GM12878 (cell line): Measurements from ENCODE around the gene PRPF38A. TPM values are rescaled to one million over a fixed set of nuclear protein-coding genes. Genes with fewer than 3 reads are reported as not detected.

Experiments
- ATAC-seq: fragments of 200-7000 bp; cut with Tn5 transposase; 3 replicates; pipeline ENCODE4 v1.9.1; 2020; ENCODE audit warnings: mild to moderate bottlenecking, moderate library complexity
- BruUV-seq: library from RNA; stranded (reverse); fragments of 400-500 nt; replicated peaks from 2 replicates; lab custom pipeline; 2021; lab: Mats Ljungman, UMichigan
- CTCF ChIA-PET: fragments of 300-600 bp; sonication (Branson Sonifier 250); formaldehyde crosslinking; extraction: SDS; loops from one replicate; lab custom pipeline; 2021; ENCODE audit warnings: inconsistent platforms; lab: Yijun Ruan, JAX
- POLR2A ChIA-PET: fragments of 350-600 bp; formaldehyde crosslinking; extraction: SDS; loops from one replicate; lab custom pipeline; 2021; ENCODE audit warnings: inconsistent platforms; lab: Charles Lee
- RAD21 ChIA-PET: fragments of 300-600 bp; sonication (Branson Sonifier 250); formaldehyde crosslinking; loops from one replicate; lab custom pipeline; 2023; ENCODE audit warnings: antibody characterized with exemption; ENCODE audit not compliant: unreplicated experiment; lab: Charles Lee
- SMC1A ChIA-PET: fragments of 300-600 bp; sonication (Branson Sonifier 250); formaldehyde crosslinking; loops from one replicate; lab custom pipeline; 2023; ENCODE audit not compliant: unreplicated experiment, uncharacterized antibody; lab: Charles Lee
- DNase-seq: peaks from one replicate; pipeline ENCODE4 v3.0.0-alpha.2; 2011; ENCODE audit warnings: low read depth, low spot score
- FAIRE-seq: peaks from 3 replicates; lab custom pipeline; 2011; peaks lifted over from hg19 to GRCh38; lab: Jason Lieb, UNC
- H2AFZ ChIP-seq: 2 replicates; pipeline ENCODE4 v1.6.0; 2011; ENCODE audit warnings: low read depth, low read length, control low read depth; ENCODE audit not compliant: control insufficient read depth
- H3K27ac ChIP-seq: 2 replicates; pipeline ENCODE4 v1.5.1; 2011; ENCODE audit warnings: control low read depth; ENCODE audit not compliant: control insufficient read depth, insufficient read depth
- H3K27me3 ChIP-seq, 2 experiments: replicated peaks in 1 of 2; 2 replicates each; pipeline versions ENCODE4 v1.6.0 to v1.6.1; 2011; ENCODE audit warnings: low read length in 1 of 2; ENCODE audit not compliant: control insufficient read depth in 2 of 2, insufficient read depth in 2 of 2
- H3K36me3 ChIP-seq, 2 experiments: 2 replicates each; pipeline ENCODE4 v1.5.1; 2011; ENCODE audit warnings: low read length in 1 of 2; ENCODE audit not compliant: control insufficient read depth in 2 of 2, insufficient read depth in 2 of 2
- H3K4me1 ChIP-seq: 2 replicates; pipeline ENCODE4 v1.6.1; 2011; ENCODE audit warnings: mild to moderate bottlenecking, low read length, moderate library complexity, mixed read lengths; ENCODE audit not compliant: control insufficient read depth, insufficient read depth
- H3K4me2 ChIP-seq: 2 replicates; pipeline ENCODE4 v1.6.0; 2011; ENCODE audit warnings: control low read depth; ENCODE audit not compliant: control insufficient read depth, insufficient read depth
- H3K4me3 ChIP-seq: fragments of 200-600 bp; sonication (generic); 2 replicates; pipeline ENCODE4 v1.5.1; 2016
- H3K79me2 ChIP-seq: 2 replicates; pipeline ENCODE4 v1.6.0; 2011; ENCODE audit warnings: low read length; ENCODE audit not compliant: control insufficient read depth, insufficient read depth
- H3K9ac ChIP-seq: 2 replicates; pipeline ENCODE4 v1.8.0; 2011; ENCODE audit warnings: low read length, control low read depth, mixed read lengths; ENCODE audit not compliant: control insufficient read depth, insufficient read depth
- H3K9me3 ChIP-seq: replicated peaks from 3 replicates; pipeline ENCODE4 v1.5.1; 2011; ENCODE audit warnings: mild to moderate bottlenecking, low read length; ENCODE audit not compliant: control insufficient read depth, insufficient read depth
- H4K20me1 ChIP-seq: 2 replicates; pipeline ENCODE4 v1.6.0; 2011; ENCODE audit not compliant: control insufficient read depth, insufficient read depth
- CBX3 ChIP-seq: fragments of 200-600 bp; sonication (generic); IDR thresholded peaks from 2 replicates; pipeline ENCODE4 v1.6.1; 2016; ENCODE audit warnings: low read depth, borderline replicate concordance
- CEBPB ChIP-seq, 2 experiments: fragments of 150-350 bp in 1 of 2; IDR thresholded peaks; 2 replicates each; pipeline ENCODE4 v1.6.1; 2012 to 2014; ENCODE audit warnings: low read depth in 2 of 2, low read length in 2 of 2, borderline replicate concordance in 1 of 2, inconsistent platforms in 1 of 2
- CHD1 ChIP-seq: IDR thresholded peaks from 2 replicates; pipeline ENCODE4 v1.6.1; 2012; ENCODE audit warnings: low read depth, low read length, improper control_type of control experiment
- GABPA ChIP-seq: IDR thresholded peaks from 2 replicates; pipeline ENCODE4 v1.6.1; 2014; ENCODE audit warnings: antibody characterized with exemption, low read depth, mild to moderate bottlenecking, inconsistent platforms
- IRF4 ChIP-seq: IDR thresholded peaks from 2 replicates; pipeline ENCODE4 v1.6.1; 2011; ENCODE audit warnings: low read depth, low read length
- MEF2B ChIP-seq: fragments of 450-650 bp; IDR thresholded peaks from 2 replicates; pipeline ENCODE4 v1.6.1; 2018; ENCODE audit warnings: mild to moderate bottlenecking, moderate library complexity; ENCODE audit not compliant: partially characterized antibody, poor library complexity, severe bottlenecking
- MTA3 ChIP-seq: IDR thresholded peaks from 2 replicates; pipeline ENCODE4 v1.6.1; 2012; ENCODE audit warnings: low read length, inconsistent platforms, borderline replicate concordance
- NFIC ChIP-seq: IDR thresholded peaks from 2 replicates; pipeline ENCODE4 v1.6.1; 2012; ENCODE audit warnings: low read depth, mild to moderate bottlenecking, inconsistent platforms, low read length, moderate library complexity
- NFYA ChIP-seq: IDR thresholded peaks from 2 replicates; pipeline ENCODE4 v1.6.1; 2011; ENCODE audit warnings: low read depth, mild to moderate bottlenecking, low read length, improper control_type of control experiment, borderline replicate concordance
- POLR2AphosphoS5 ChIP-seq: IDR thresholded peaks from 2 replicates; pipeline ENCODE4 v1.6.1; 2011; ENCODE audit warnings: mild to moderate bottlenecking, low read length, inconsistent platforms
- RBBP5 ChIP-seq: fragments of 200-600 bp; sonication (generic); conservative IDR thresholded peaks from 2 replicates; pipeline ENCODE4 v1.6.1; 2016
- SMAD5 ChIP-seq: IDR thresholded peaks from 2 replicates; pipeline ENCODE4 v1.6.1; 2016; ENCODE audit warnings: antibody characterized with exemption, low read depth
- SREBF1 ChIP-seq: IDR thresholded peaks from 2 replicates; pipeline ENCODE4 v1.6.1; 2012; ENCODE audit warnings: mild to moderate bottlenecking, low read length
- SREBF2 ChIP-seq: IDR thresholded peaks from 2 replicates; pipeline ENCODE4 v1.6.1; 2012; ENCODE audit warnings: mild to moderate bottlenecking, low read length
- ZNF384 ChIP-seq: IDR thresholded peaks from 2 replicates; pipeline ENCODE4 v1.6.1; 2012; ENCODE audit warnings: low read depth, mild to moderate bottlenecking, low read length, improper control_type of control experiment, borderline replicate concordance
- WGBS: methylation state at CpG from one replicate; pipeline ENCODE4 v1.1.6; 2016; ENCODE audit warnings: low lambda C conversion rate; ENCODE audit not compliant: insufficient replicate concordance, insufficient coverage; ENCODE audit errors: missing lambda C conversion rate; 5-methylcytosine and 5-hydroxymethylcytosine counted together
- in situ Hi-C: fragments of 300-500 bp; cut with MboI; formaldehyde crosslinking; loops from 9 replicates; pipeline ENCODE4 v1.14.3; 2018; ENCODE audit warnings: mixed read lengths
- intact Hi-C: fragments of 100-400 bp; cut with micrococcal nuclease; formaldehyde crosslinking; loops from one replicate; pipeline ENCODE4 v1.14.2; 2022; ENCODE audit not compliant: unreplicated experiment
- polyA plus RNA-seq, 11 experiments: library from polyadenylated mRNA; depleted of rRNA in 4 of 11; unstranded in 6 of 11; stranded (reverse) in 5 of 11; fragments of >200 nt; fragmentation: Nextera tagmentation in 4 of 11; fragmentation: Illumina TruSeq in 1 of 11; extraction: Ambion mirVana in 4 of 11; extraction: Trizol in 1 of 11; gene quantifications; 1 replicate in 1 of 11; 2 replicates in 10 of 11; pipeline versions ENCODE4 v1.2.1 to v1.2.3, GENCODE V29; 2011 to 2016; ENCODE audit warnings: inconsistent platforms in 2 of 11, missing spikeins in 2 of 11, low read depth in 1 of 11
- total RNA-seq, 4 experiments: library from RNA; depleted of rRNA in 3 of 4; stranded (reverse); fragments of >200 nt in 3 of 4; fragmentation: Illumina TruSeq in 1 of 4; extraction: Trizol in 1 of 4; gene quantifications; 2 replicates each; pipeline versions ENCODE4 v1.2.1 to v1.2.3, GENCODE V29; 2013 to 2021
- TF ChIP-seq, protein P1 (sequence below): fragments of 450-650 bp; formaldehyde crosslinking; IDR thresholded peaks from 2 replicates; pipeline ENCODE4 v1.5.0; 2022; ENCODE audit warnings: mild to moderate bottlenecking, missing genetic modification characterization

PRPF38A gene
- total and polyA plus RNA-seq, 10 of the 15 experiments (the other 5 are each of a cell fraction or from before 2014, with no cell fraction given) = 31.6 to 117 (median 77.7) TPM

DNA sequence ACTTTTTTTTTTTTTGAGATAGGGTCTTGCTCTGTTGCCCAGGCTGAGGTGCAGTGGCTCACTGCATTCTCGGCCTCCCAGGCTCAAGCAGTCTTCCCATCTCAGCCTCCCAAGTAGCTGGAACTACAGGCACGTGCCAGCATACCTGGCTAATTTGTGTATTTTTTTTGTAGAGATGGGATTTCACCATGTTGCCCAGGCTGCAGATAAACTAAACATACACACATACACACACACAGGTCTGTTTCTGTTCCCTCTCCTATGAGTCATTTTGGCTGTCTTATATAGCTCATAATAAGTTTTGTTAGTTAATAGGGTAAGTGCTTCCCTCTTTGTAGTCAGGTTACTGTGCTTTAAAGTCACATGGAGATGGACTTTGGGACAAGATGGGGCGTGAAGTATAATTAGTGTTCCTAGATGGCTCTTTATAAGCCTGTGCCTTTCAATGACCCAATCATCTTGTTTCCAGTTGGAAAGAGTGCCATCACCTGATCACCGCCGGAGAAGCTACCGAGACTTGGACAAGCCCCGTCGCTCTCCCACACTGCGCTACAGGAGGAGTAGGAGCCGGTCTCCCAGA, 9.1 kb downstream of the PRPF38A start:
- Histone ChIP-seq H3K36me3 (peaks cover 7 to 51% of the 10 kb centered on the region in 2 experiments), H3K4me1 (no peaks in the 10 kb centered on the region), H4K20me1 (no peaks in the 10 kb centered on the region), H3K9me3 (no peaks in the 10 kb centered on the region), H3K4me2 (no peak overlapping the region), H3K27me3 (no peaks in the 10 kb centered on the region)
- ChIA-PET CTCF (interaction anchor here (0.9 kb wide), 1 partner anchor 37 kb away, joined by 3 read pairs; no protein-coding TSS in a partner anchor), SMC1A (interaction anchor here (0.6 to 1.1 kb wide), 2 partner anchors 13 to 19 kb away, joined by 3 to 4 read pairs; no protein-coding TSS in a partner anchor), RAD21 (no interaction called here)
- WGBS = 94% methylated on average over 10 of the region's 10 CpGs
- 0 out of 2 replicates have a peak, but pooled peaks have one; percentile 6 for TF ChIP-seq POLR2AphosphoS5
- no peak for TF ChIP-seq MTA3
- TF ChIP-seq, all 136 proteins: peak for 1
- DNase-seq (no peak), ATAC-seq (peak; percentile 35; the same call in 2 of the 3 replicates), FAIRE-seq (no peak)
- Histone ChIP-seq H3K27ac (no peak overlapping the region), H3K4me3 (no peak overlapping the region), H3K79me2 (no peaks in the 10 kb centered on the region), H2AFZ (no peak overlapping the region), H3K9ac (no peak overlapping the region)
- in situ Hi-C loops (no loop called here), intact Hi-C loops (no loop called here)
- POLR2A ChIA-PET = no interaction called here
- no TSS peak for BruUV-seq

DNA sequence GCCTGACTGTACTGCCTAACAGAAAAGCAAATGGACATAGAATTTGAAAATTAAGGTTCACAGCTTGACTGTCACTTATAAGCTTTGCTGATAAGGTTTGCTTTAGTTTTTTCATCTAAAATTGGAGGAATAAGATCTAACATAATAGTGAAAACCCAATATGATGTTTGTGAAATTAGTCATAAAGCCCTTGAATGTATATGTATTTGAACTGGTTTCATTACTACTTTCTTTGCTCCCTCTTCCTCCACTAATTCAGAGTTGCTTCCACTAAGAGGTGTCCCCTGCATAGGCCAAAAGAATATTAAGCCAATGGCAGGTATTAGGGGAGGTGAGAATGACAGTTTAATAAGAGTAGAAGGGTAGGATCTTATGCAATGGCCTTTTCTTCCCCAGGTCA, 10.5 kb downstream of the PRPF38A start:
- no peak overlapping the region for H3K27ac ChIP-seq
- H4K20me1 ChIP-seq = no peaks in the 10 kb centered on the region
- no peaks in the 10 kb centered on the region for H3K79me2 ChIP-seq
- intact Hi-C loops (no loop called here), in situ Hi-C loops (no loop called here)
- H3K36me3 ChIP-seq = peaks cover 6 to 46% of the 10 kb centered on the region in 2 experiments
- SMC1A ChIA-PET = interaction anchor here (0.6 kb wide), 1 partner anchor 300 kb away, joined by 3 read pairs; no protein-coding TSS in a partner anchor
- POLR2A ChIA-PET = interaction anchor here (0.7 kb wide), 1 partner anchor 271 kb away, joined by 8 read pairs; no protein-coding TSS in a partner anchor
- H3K4me2 ChIP-seq = no peak overlapping the region
- no TSS peak for BruUV-seq
- no peaks in the 10 kb centered on the region for H3K4me1 ChIP-seq
- RAD21 ChIA-PET = no interaction called here
- no peak overlapping the region for H2AFZ ChIP-seq
- FAIRE-seq = no peak
- no peaks in the 10 kb centered on the region for H3K9me3 ChIP-seq
- CTCF ChIA-PET = interaction anchor here (1.8 kb wide), 1 partner anchor 10 kb away, joined by 8 read pairs; the partner anchor contains the start of genes ORC1 and PRPF38A
- H3K4me3 ChIP-seq = no peak overlapping the region
- ATAC-seq = no peak
- no peak overlapping the region for H3K9ac ChIP-seq
- no peaks in the 10 kb centered on the region for H3K27me3 ChIP-seq
- no peak for DNase-seq
- TF ChIP-seq SREBF1 = no peak
- TF ChIP-seq RBBP5 = no peak
- no peak for TF ChIP-seq IRF4
- no peak for TF ChIP-seq SMAD5
- TF ChIP-seq CHD1 = no peak
- TF ChIP-seq, protein P1, sequence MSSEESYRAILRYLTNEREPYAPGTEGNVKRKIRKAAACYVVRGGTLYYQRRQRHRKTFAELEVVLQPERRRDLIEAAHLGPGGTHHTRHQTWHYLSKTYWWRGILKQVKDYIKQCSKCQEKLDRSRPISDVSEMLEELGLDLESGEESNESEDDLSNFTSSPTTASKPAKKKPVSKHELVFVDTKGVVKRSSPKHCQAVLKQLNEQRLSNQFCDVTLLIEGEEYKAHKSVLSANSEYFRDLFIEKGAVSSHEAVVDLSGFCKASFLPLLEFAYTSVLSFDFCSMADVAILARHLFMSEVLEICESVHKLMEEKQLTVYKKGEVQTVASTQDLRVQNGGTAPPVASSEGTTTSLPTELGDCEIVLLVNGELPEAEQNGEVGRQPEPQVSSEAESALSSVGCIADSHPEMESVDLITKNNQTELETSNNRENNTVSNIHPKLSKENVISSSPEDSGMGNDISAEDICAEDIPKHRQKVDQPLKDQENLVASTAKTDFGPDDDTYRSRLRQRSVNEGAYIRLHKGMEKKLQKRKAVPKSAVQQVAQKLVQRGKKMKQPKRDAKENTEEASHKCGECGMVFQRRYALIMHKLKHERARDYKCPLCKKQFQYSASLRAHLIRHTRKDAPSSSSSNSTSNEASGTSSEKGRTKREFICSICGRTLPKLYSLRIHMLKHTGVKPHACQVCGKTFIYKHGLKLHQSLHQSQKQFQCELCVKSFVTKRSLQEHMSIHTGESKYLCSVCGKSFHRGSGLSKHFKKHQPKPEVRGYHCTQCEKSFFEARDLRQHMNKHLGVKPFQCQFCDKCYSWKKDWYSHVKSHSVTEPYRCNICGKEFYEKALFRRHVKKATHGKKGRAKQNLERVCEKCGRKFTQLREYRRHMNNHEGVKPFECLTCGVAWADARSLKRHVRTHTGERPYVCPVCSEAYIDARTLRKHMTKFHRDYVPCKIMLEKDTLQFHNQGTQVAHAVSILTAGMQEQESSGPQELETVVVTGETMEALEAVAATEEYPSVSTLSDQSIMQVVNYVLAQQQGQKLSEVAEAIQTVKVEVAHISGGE (CRISPR knock-in tag) = no peak
- no peak for TF ChIP-seq NFYA
- TF ChIP-seq NFIC = no peak
- TF ChIP-seq SREBF2 = no peak
- no peak for TF ChIP-seq MEF2B
- TF ChIP-seq CEBPB (IDR thresholded peaks at IDR 0.05; ENCODE audit: borderline replicate concordance in 1 of 2, low read depth in 2 of 2, low read length in 2 of 2) = no peak
- TF ChIP-seq CBX3 = no peak
- TF ChIP-seq ZNF384 = no peak
- TF ChIP-seq GABPA = no peak
